ENCODE data around the gene CARD6. TPM values are rescaled to one million over a fixed set of nuclear protein-coding genes. Genes with fewer than 3 reads are reported as not detected.

CARD6 gene
- total and polyA plus RNA-seq, 2 of the 13 experiments (the other 11 are each of a cell fraction or from before 2014, with no cell fraction given): 0.33 to 1.4 TPM

DNA sequence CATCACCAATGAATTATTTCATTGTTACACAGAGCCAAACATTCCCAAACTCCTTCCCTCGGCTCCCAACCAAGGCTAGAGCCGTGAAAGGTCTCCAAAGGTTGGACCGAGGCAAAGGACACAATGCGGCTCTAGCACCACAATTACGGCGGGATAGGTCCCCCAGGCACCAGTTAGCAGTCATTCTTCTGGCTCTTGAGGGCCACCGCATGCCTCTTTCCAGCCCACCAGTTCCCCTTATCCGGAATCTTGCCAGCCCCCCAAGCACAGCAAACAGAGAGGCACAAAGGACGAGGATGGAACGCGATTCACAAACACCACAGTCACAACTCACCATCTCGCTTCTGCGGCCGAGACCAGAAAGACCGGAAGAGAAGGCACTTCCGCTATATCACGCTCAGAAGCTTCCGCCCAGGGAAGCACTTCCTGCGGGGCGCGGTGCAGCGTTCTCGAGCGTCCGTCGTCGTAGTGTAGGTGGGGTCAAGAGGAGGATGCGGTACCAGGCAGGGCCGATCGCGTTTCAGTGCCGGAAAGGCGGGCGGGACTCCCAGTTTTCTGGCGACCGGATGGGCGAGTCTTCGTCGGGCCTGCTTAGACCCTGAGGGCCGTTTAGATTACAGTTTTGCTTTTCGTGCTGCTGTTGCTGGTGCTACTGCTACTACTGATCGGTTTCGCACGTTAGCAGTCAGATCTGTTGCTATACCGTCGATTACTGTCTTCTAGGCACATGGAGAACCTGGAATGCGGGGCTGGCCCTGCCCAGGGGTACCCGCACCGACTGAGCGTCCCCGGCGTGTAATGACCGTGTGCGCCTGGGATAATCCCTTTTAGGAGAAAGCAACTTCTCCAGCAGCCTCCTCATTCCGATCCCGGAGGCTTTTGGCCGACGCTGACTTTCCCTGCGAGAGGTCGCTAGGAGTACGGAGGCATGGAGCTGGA lies 6.0 kb upstream of the CARD6 start, which contains the start of gene RPL37 (continued):
- TF ChIP-seq NRL (CRISPR knock-in tag; IDR thresholded peaks at IDR 0.05; ENCODE audit: borderline replicate concordance) (peak; percentile 96), ZNF614 (CRISPR knock-in tag; IDR thresholded peaks at IDR 0.05; ENCODE audit: borderline replicate concordance) (peak; percentile 98), MTF2 (CRISPR knock-in tag; IDR thresholded peaks at IDR 0.05; ENCODE audit: borderline replicate concordance) (0 out of 2 replicates have a peak, but pooled peaks have one; percentile 86), SMAD3 (CRISPR knock-in tag; IDR thresholded peaks at IDR 0.05) (peak; percentile 79), ZNF30 (CRISPR knock-in tag; IDR thresholded peaks at IDR 0.05) (peak; percentile 65; the same call in 1 of the 2 replicates), ISL2 (CRISPR knock-in tag; IDR thresholded peaks at IDR 0.05) (no peak; the same call in none of the 2 replicates), ZNF263 (CRISPR knock-in tag; IDR thresholded peaks at IDR 0.05) (peak; percentile 64; the same call in 1 of the 2 replicates), TFAP4 (IDR thresholded peaks at IDR 0.05; ENCODE audit: borderline replicate concordance, low read depth) (peak; percentile 36; the same call in 1 of the 2 replicates), MEIS2 (CRISPR knock-in tag; IDR thresholded peaks at IDR 0.05) (no peak), ZNF549 (CRISPR knock-in tag; IDR thresholded peaks at IDR 0.05) (no peak), POLR2AphosphoS5 (IDR thresholded peaks at IDR 0.05; ENCODE audit: low read depth, low read length) (peak; percentile 100), GZF1 (CRISPR knock-in tag; IDR thresholded peaks at IDR 0.05) (peak; percentile 95), FOXA3 (CRISPR knock-in tag; IDR thresholded peaks at IDR 0.05) (peak; percentile 83), ZNF619 (CRISPR knock-in tag; IDR thresholded peaks at IDR 0.05) (peak; percentile 88; the same call in 1 of the 2 replicates), ZNF747 (CRISPR knock-in tag; IDR thresholded peaks at IDR 0.05; ENCODE audit: borderline replicate concordance) (peak; percentile 98), SAFB2 (CRISPR knock-in tag; IDR thresholded peaks at IDR 0.05; ENCODE audit: borderline replicate concordance, low read depth) (peak; percentile 42; the same call in 1 of the 2 replicates), CREB3 (CRISPR knock-in tag; IDR thresholded peaks at IDR 0.05) (no peak), FOSL1 (CRISPR knock-in tag; IDR thresholded peaks at IDR 0.05; ENCODE audit: borderline replicate concordance) (no peak), ZNF33B (CRISPR knock-in tag; IDR thresholded peaks at IDR 0.05) (no peak), SALL2 (CRISPR knock-in tag; IDR thresholded peaks at IDR 0.05) (peak; percentile 97), ZSCAN12 (CRISPR knock-in tag; IDR thresholded peaks at IDR 0.05) (0 out of 2 replicates have a peak, but pooled peaks have one; percentile 62), SIX4 (CRISPR knock-in tag; IDR thresholded peaks at IDR 0.05) (peak; percentile 84), KLF15 (CRISPR knock-in tag; IDR thresholded peaks at IDR 0.05; ENCODE audit: borderline replicate concordance) (no peak; the same call in 1 of the 2 replicates), MZF1 (CRISPR knock-in tag; IDR thresholded peaks at IDR 0.05; ENCODE audit: borderline replicate concordance) (no peak), RBM39 (IDR thresholded peaks at IDR 0.05; ENCODE audit: low read depth, low read length, poor library complexity, severe bottlenecking) (peak; percentile 92)
- TF ChIP-seq, protein P1, sequence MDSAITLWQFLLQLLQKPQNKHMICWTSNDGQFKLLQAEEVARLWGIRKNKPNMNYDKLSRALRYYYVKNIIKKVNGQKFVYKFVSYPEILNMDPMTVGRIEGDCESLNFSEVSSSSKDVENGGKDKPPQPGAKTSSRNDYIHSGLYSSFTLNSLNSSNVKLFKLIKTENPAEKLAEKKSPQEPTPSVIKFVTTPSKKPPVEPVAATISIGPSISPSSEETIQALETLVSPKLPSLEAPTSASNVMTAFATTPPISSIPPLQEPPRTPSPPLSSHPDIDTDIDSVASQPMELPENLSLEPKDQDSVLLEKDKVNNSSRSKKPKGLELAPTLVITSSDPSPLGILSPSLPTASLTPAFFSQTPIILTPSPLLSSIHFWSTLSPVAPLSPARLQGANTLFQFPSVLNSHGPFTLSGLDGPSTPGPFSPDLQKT (CRISPR knock-in tag; IDR thresholded peaks at IDR 0.05; ENCODE audit: borderline replicate concordance): no peak; the same call in 1 of the 2 replicates
